Measurements from ENCODE around the gene TPRKB.
"Not testable (repeated sequence)": the region's sequence is repeated elsewhere in the genome, so short reads cannot be mapped to it uniquely, and the experiment has no call there.

The TPRKB gene

GRCh38 chr2:73739101-73739500 lies 2.0 kb upstream of the TPRKB start:
- no peak for DNase-seq (ENCODE audit: low spot score)

GRCh38 chr2:73736378-73736777 lies 767 bp downstream of the TPRKB start:
- no peak for DNase-seq (ENCODE audit: low spot score)

- no peak for DNase-seq (ENCODE audit: low spot score)
Observed at GRCh38 chr2:73730810-73731209, 6.3 kb downstream of the TPRKB start.

- no peak for DNase-seq (ENCODE audit: low spot score)
Observed at GRCh38 chr2:73728711-73729110, 8.4 kb downstream of the TPRKB start.

GRCh38 chr2:73728043-73728442 lies 9.1 kb downstream of the TPRKB start:
- DNase-seq (ENCODE audit: low spot score) = no peak

- not testable (repeated sequence) for DNase-seq (ENCODE audit: low spot score)
Observed at GRCh38 chr2:73726657-73727056, 10.5 kb downstream of the TPRKB start.

- no peak for DNase-seq (ENCODE audit: low spot score)
Observed at GRCh38 chr2:73718851-73719621, 18.1 kb downstream of the TPRKB start.

GRCh38 chr2:73718421-73718820 lies 18.7 kb downstream of the TPRKB start:
- DNase-seq (ENCODE audit: low spot score) = no peak

- not testable (repeated sequence) for DNase-seq (ENCODE audit: low spot score)
Observed at GRCh38 chr2:73717695-73718094, 19.4 kb downstream of the TPRKB start.

GRCh38 chr2:73717251-73717606 lies 19.9 kb downstream of the TPRKB start:
- no peak for DNase-seq (ENCODE audit: low spot score)

GRCh38 chr2:73716543-73717250 lies 20.4 kb downstream of the TPRKB start:
- DNase-seq (ENCODE audit: low spot score) = no peak

GRCh38 chr2:73714091-73714490 lies 23.1 kb downstream of the TPRKB start:
- no peak for DNase-seq (ENCODE audit: low spot score)

- no peak for DNase-seq (ENCODE audit: low spot score)
Observed at GRCh38 chr2:73708527-73708926, 28.6 kb downstream of the TPRKB start.

GRCh38 chr2:73707636-73708035 lies 29.5 kb downstream of the TPRKB start:
- no peak for DNase-seq (ENCODE audit: low spot score)

- no peak for DNase-seq (ENCODE audit: low spot score)
Observed at GRCh38 chr2:73707058-73707457, 30.1 kb downstream of the TPRKB start.

- DNase-seq (ENCODE audit: low spot score) = no peak
Observed at GRCh38 chr2:73705091-73705490, 32.1 kb downstream of the TPRKB start.

GRCh38 chr2:73704285-73704684 lies 32.9 kb downstream of the TPRKB start:
- no peak for DNase-seq (ENCODE audit: low spot score)

- DNase-seq (ENCODE audit: low spot score) = no peak
Observed at GRCh38 chr2:73703675-73704074, 33.5 kb downstream of the TPRKB start.

GRCh38 chr2:73702852-73703493 lies 34.2 kb downstream of the TPRKB start:
- DNase-seq (ENCODE audit: low spot score) = not testable (repeated sequence)

GRCh38 chr2:73701968-73702665 lies 35.0 kb downstream of the TPRKB start:
- no peak for DNase-seq (ENCODE audit: low spot score)

- not testable (repeated sequence) for DNase-seq (ENCODE audit: low spot score)
Observed at GRCh38 chr2:73701448-73701765, 35.7 kb downstream of the TPRKB start.

GRCh38 chr2:73700661-73701447 lies 36.3 kb downstream of the TPRKB start:
- no peak for DNase-seq (ENCODE audit: low spot score)
